Stimulated activated CD8-positive, alpha-beta memory T cell treated with anti-CD3 and anti-CD28 coated beads, Interleukin-4, amount 100 ng/mL, for 4 hours (primary cell): ENCODE data around the gene FOXE1.

Experiments
- DNase-seq, 2 donors: peaks; one replicate each; pipeline ENCODE4 v3.0.0-alpha.2; 2020; ENCODE audit warnings: low read depth in 2 of 2, low spot score in 1 of 2

Gene FOXE1

GRCh38 chr9:97864396-97864795 lies 11.4 kb downstream of the FOXE1 start:
- DNase-seq = no peak

- DNase-seq = no peak
Measured at GRCh38 chr9:97866300-97866699, 13.3 kb downstream of the FOXE1 start.

GRCh38 chr9:97866848-97867247 lies 13.8 kb downstream of the FOXE1 start:
- DNase-seq = no peak

GRCh38 chr9:97868859-97869258 lies 15.8 kb downstream of the FOXE1 start:
- DNase-seq = no peak

- no peak for DNase-seq
Measured at GRCh38 chr9:97873425-97873824, 20.4 kb downstream of the FOXE1 start.

GRCh38 chr9:97873882-97874281 lies 20.9 kb downstream of the FOXE1 start:
- no peak for DNase-seq

GRCh38 chr9:97874624-97875023 lies 21.6 kb downstream of the FOXE1 start:
- DNase-seq = no peak

GRCh38 chr9:97875111-97875510 lies 22.1 kb downstream of the FOXE1 start:
- no peak for DNase-seq

GRCh38 chr9:97876061-97876460 lies 23.0 kb downstream of the FOXE1 start:
- no peak for DNase-seq

- no peak for DNase-seq
Measured at GRCh38 chr9:97880336-97880735, 27.3 kb downstream of the FOXE1 start.

GRCh38 chr9:97889941-97890887 lies 37.2 kb downstream of the FOXE1 start:
- DNase-seq = peak in 1 of 2 donors; percentile 51

GRCh38 chr9:97891736-97892135 lies 38.7 kb downstream of the FOXE1 start:
- no peak for DNase-seq

GRCh38 chr9:97892421-97892820 lies 39.4 kb downstream of the FOXE1 start:
- no peak for DNase-seq

GRCh38 chr9:97895211-97895610 lies 42.2 kb downstream of the FOXE1 start:
- DNase-seq = no peak

GRCh38 chr9:97895695-97896332 lies 42.8 kb downstream of the FOXE1 start:
- no peak for DNase-seq

- no peak for DNase-seq
Measured at GRCh38 chr9:97900103-97900737, 47.2 kb downstream of the FOXE1 start.

GRCh38 chr9:97900738-97901565 lies 47.9 kb downstream of the FOXE1 start:
- DNase-seq = no peak

GRCh38 chr9:97903177-97903576 lies 50.2 kb downstream of the FOXE1 start:
- no peak for DNase-seq

GRCh38 chr9:97904725-97905124 lies 51.7 kb downstream of the FOXE1 start:
- no peak for DNase-seq

- DNase-seq = no peak
Measured at GRCh38 chr9:97905228-97905627, 52.2 kb downstream of the FOXE1 start.
